PC-3 (cell line): ENCODE results near the gene STXBP5.

Experiments used
- CTCF ChIP-seq: fragments of 300-600 bp; sonication (generic); conservative IDR thresholded peaks from 2 replicates; pipeline ENCODE4 v1.5.1; 2017; ENCODE audit warnings: antibody characterized with exemption, low read depth, mild to moderate bottlenecking, low read length
- EZH2 ChIP-seq: fragments of 300-600 bp; sonication (generic); IDR thresholded peaks from one replicate; pipeline ENCODE4 v1.6.1; 2017; ENCODE audit warnings: antibody characterized with exemption, mild to moderate bottlenecking, low read length; ENCODE audit not compliant: unreplicated experiment
- EZH2phosphoT487 ChIP-seq: fragments of 300-600 bp; sonication (generic); IDR thresholded peaks from 2 replicates; pipeline ENCODE4 v1.6.1; 2018; ENCODE audit warnings: mild to moderate bottlenecking, antibody characterized with exemption, low read length, borderline replicate concordance

- TF ChIP-seq CTCF, result no peak
- no peak for TF ChIP-seq EZH2
- TF ChIP-seq EZH2phosphoT487, result no peak
Measured at GRCh38 chr6:147347179-147347881, 143.1 kb downstream of the STXBP5 start.
